NCI-H2029 (cell line): Measurements from ENCODE around the gene CYSLTR2.

Experiments
- DNase-seq: peaks from one replicate; lab custom pipeline; 2025; lab: John Stamatoyannopoulos, UW

Gene CYSLTR2

DNA sequence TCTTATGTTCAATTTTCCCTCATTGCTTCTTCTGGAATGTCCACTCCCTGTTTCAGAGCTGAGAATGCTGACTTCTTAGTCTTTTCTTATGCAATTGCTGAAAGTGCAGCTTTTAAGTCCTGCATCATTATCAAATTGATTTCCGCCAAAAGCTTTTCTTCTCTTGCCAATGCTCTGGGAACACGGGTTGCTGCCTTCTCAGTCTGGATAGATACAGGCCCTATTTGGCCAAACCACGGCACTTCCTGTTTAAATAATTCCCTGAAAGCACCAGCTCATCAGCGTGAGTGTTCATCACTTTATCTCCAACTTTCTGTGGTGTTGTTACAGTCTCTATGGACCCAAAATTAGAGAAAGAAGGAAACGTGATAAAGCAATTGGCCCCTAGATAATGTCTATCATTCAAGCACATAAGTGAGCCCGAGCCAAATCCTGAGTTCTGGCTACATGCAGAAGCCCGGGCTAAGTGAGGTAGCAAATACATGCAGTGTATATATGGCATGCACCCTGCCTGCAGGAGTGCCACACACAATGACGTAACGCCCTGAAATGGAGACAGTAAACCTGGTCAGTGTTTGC lies 85.7 kb downstream of the CYSLTR2 start:
- DNase-seq: no peak

DNA sequence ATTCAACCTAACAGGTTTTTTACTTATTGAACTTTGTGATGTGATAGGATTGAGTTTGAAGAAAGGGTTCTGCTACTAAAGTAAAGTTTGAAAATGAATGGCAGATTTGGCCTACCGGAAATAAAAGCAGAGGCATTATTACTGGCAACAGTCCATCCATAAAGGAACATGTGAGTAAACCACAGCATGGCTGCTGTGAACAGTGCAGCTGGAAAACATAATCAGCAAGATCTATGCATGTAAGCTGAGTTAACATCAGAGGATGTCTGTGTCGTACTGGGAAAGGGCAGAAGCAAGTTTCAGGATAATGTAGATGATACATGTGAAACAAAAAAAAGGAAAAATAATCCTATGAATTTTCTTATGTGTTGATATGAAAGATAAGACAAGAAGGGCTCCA lies 87.6 kb downstream of the CYSLTR2 start:
- DNase-seq: no peak

GRCh38 chr13:48746821-48747220 lies 93.1 kb downstream of the CYSLTR2 start:
- DNase-seq: no peak

- DNase-seq: no peak
Measured at GRCh38 chr13:48748681-48749080, 95.0 kb downstream of the CYSLTR2 start.

DNA sequence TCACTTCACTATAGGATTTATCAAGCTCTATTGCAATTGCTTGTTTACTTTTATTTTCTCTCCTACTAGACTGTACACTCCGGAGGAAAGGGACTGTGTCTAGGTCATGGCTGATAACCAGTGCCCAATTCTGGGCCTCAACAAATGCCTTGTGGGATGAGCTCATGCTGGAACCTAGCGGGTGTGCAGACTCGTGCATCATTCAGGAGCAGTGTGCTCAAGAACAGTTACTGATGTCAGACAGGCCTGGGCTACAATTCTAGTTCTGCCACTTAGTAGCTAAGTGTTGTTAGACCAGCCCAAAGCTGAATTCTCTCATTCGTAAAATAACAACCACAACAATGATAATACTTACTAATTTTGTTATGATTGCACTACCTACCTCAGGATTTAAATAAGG lies 95.4 kb downstream of the CYSLTR2 start:
- no peak for DNase-seq

GRCh38 chr13:48749699-48750473 lies 96.2 kb downstream of the CYSLTR2 start:
- no peak for DNase-seq

DNA sequence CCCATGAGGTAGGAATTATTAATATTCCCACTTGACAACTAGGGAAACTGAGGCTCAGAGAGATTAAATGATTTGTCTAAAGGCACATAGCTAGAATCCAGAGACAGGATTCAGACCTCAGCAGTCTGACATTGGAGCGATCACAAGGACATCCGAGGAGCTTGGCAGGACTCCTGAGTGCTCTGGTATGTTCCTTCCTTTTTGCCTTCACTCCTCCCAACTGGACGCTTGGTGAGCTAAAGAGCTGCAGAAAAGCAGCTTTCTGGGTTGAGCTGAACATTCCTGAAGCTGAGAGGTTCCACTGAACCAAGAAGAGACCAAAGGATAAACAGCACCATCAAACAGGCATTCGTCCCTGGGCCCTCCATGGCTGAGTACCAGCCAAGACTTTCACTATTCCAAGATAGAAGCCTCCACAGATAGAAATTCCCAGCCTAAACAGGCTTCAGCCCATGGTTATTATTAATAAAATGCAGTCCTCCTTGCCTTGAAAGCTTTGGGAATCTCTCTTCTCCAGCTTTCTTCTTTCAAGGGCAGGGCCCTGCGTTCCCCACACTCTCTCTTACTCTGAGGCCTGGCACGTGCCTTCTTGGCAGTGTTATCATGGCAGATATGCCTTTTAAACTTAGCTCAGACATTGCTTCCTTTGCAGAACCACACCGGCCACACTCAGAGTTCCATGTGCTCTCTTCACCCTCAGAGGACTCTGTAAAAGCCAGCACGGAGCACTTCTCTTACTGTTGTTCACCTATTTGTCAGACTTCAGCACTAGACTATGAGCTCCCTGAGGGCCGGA lies 97.1 kb downstream of the CYSLTR2 start:
- DNase-seq: no peak

GRCh38 chr13:48760626-48761025 lies 106.9 kb downstream of the CYSLTR2 start:
- DNase-seq: no peak
